OCI-LY7 (cell line): ENCODE measurements around the gene CRYM.

Source experiments
- CTCF ChIP-seq: fragments of 200-600 bp; sonication (generic); conservative IDR thresholded peaks from 2 replicates; pipeline ENCODE4 v1.5.1; 2014; ENCODE audit warnings: mild to moderate bottlenecking, antibody characterized with exemption, low read length, moderate library complexity, mixed read lengths
- EZH2phosphoT487 ChIP-seq: fragments of 200-600 bp; sonication (generic); IDR thresholded peaks from 2 replicates; pipeline ENCODE4 v1.6.1; 2018; ENCODE audit warnings: low read depth, borderline replicate concordance, mild to moderate bottlenecking, mixed run types, antibody characterized with exemption, low read length, moderate library complexity, mixed read lengths

- TF ChIP-seq CTCF: no peak
- no peak for TF ChIP-seq EZH2phosphoT487
These were observed 804 bp downstream of the CRYM start for GRCh38 chr16:21277045-21277926.
